Measurements from ENCODE around the gene OXER1. TPM values are rescaled to one million over a fixed set of nuclear protein-coding genes. Genes with fewer than 3 reads are reported as not detected.

Gene OXER1
- total and polyA plus RNA-seq, 2 of the 13 experiments (the other 11 are each of a cell fraction or from before 2014, with no cell fraction given) = 8.0 to 9.0 TPM

GRCh38 chr2:42795841-42796301 lies 31.9 kb upstream of the OXER1 start (continued):
- TF ChIP-seq, protein P1, sequence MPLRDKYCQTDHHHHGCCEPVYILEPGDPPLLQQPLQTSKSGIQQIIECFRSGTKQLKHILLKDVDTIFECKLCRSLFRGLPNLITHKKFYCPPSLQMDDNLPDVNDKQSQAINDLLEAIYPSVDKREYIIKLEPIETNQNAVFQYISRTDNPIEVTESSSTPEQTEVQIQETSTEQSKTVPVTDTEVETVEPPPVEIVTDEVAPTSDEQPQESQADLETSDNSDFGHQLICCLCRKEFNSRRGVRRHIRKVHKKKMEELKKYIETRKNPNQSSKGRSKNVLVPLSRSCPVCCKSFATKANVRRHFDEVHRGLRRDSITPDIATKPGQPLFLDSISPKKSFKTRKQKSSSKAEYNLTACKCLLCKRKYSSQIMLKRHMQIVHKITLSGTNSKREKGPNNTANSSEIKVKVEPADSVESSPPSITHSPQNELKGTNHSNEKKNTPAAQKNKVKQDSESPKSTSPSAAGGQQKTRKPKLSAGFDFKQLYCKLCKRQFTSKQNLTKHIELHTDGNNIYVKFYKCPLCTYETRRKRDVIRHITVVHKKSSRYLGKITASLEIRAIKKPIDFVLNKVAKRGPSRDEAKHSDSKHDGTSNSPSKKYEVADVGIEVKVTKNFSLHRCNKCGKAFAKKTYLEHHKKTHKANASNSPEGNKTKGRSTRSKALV (CRISPR knock-in tag; IDR thresholded peaks at IDR 0.05) = no peak
- TF ChIP-seq SNAPC5 (CRISPR knock-in tag; IDR thresholded peaks at IDR 0.05; ENCODE audit: borderline replicate concordance) (no peak), SCMH1 (CRISPR knock-in tag; IDR thresholded peaks at IDR 0.05; ENCODE audit: borderline replicate concordance) (no peak), ZNF317 (CRISPR knock-in tag; IDR thresholded peaks at IDR 0.05) (no peak), KAT7 (CRISPR knock-in tag; IDR thresholded peaks at IDR 0.05; ENCODE audit: borderline replicate concordance) (0 out of 2 replicates have a peak, but pooled peaks have one; percentile 35), ZNF740 (CRISPR knock-in tag; IDR thresholded peaks at IDR 0.05) (no peak), ZHX2 (IDR thresholded peaks at IDR 0.05; ENCODE audit: low read depth) (no peak), ZHX2 (CRISPR knock-in tag; IDR thresholded peaks at IDR 0.05; ENCODE audit: borderline replicate concordance) (no peak), PPARG (CRISPR knock-in tag; conservative IDR thresholded peaks at IDR 0.05) (0 out of 2 replicates have a peak, but pooled peaks have one; percentile 24), MIXL1 (CRISPR knock-in tag; IDR thresholded peaks at IDR 0.05) (no peak), SAP130 (CRISPR knock-in tag; IDR thresholded peaks at IDR 0.05; ENCODE audit: low read depth) (peak; percentile 26; the same call in 1 of the 2 replicates), ZNF432 (CRISPR knock-in tag; IDR thresholded peaks at IDR 0.05; ENCODE audit: borderline replicate concordance) (no peak), U2AF2 (IDR thresholded peaks at IDR 0.05; ENCODE audit: low read depth, low read length) (no peak)
- TF ChIP-seq, protein P2, sequence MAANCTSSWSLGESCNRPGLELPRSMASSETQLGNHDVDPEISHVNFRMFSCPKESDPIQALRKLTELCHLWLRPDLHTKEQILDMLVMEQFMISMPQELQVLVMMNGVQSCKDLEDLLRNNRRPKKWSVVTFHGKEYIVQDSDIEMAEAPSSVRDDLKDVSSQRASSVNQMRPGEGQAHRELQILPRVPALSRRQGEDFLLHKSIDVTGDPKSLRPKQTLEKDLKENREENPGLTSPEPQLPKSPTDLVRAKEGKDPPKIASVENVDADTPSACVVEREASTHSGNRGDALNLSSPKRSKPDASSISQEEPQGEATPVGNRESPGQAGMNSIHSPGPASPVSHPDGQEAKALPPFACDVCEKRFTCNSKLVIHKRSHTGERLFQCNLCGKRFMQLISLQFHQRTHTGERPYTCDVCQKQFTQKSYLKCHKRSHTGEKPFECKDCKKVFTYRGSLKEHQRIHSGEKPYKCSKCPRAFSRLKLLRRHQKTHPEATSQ (CRISPR knock-in tag; IDR thresholded peaks at IDR 0.05; ENCODE audit: borderline replicate concordance) = no peak
- TF ChIP-seq, protein P3, sequence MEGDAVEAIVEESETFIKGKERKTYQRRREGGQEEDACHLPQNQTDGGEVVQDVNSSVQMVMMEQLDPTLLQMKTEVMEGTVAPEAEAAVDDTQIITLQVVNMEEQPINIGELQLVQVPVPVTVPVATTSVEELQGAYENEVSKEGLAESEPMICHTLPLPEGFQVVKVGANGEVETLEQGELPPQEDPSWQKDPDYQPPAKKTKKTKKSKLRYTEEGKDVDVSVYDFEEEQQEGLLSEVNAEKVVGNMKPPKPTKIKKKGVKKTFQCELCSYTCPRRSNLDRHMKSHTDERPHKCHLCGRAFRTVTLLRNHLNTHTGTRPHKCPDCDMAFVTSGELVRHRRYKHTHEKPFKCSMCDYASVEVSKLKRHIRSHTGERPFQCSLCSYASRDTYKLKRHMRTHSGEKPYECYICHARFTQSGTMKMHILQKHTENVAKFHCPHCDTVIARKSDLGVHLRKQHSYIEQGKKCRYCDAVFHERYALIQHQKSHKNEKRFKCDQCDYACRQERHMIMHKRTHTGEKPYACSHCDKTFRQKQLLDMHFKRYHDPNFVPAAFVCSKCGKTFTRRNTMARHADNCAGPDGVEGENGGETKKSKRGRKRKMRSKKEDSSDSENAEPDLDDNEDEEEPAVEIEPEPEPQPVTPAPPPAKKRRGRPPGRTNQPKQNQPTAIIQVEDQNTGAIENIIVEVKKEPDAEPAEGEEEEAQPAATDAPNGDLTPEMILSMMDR (CRISPR knock-in tag; IDR thresholded peaks at IDR 0.05) = no peak
- TF ChIP-seq, protein P4, sequence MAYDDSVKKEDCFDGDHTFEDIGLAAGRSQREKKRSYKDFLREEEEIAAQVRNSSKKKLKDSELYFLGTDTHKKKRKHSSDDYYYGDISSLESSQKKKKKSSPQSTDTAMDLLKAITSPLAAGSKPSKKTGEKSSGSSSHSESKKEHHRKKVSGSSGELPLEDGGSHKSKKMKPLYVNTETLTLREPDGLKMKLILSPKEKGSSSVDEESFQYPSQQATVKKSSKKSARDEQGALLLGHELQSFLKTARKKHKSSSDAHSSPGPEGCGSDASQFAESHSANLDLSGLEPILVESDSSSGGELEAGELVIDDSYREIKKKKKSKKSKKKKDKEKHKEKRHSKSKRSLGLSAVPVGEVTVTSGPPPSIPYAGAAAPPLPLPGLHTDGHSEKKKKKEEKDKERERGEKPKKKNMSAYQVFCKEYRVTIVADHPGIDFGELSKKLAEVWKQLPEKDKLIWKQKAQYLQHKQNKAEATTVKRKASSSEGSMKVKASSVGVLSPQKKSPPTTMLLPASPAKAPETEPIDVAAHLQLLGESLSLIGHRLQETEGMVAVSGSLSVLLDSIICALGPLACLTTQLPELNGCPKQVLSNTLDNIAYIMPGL (CRISPR knock-in tag; IDR thresholded peaks at IDR 0.05; ENCODE audit: borderline replicate concordance in 1 of 2, low read depth in 1 of 2) = peak in 1 of 2 experiments; percentile 45; a peak in 1 of 4 replicates
